Measurements from ENCODE around the gene MACROD1.

The MACROD1 gene

GRCh38 chr11:63961608-63962412 is 204.1 kb downstream of the MACROD1 start:
- H3K4me3 ChIP-seq (ENCODE audit: low read length in 2 of 2): no peak overlapping the region
- H3K27ac ChIP-seq (ENCODE audit: low read depth in 2 of 2, low read length in 2 of 2): no peak overlapping the region
- H3K9ac ChIP-seq (ENCODE audit: low read depth in 1 of 2, low read length in 2 of 2): no peak overlapping the region
- H3K36me3 ChIP-seq (ENCODE audit: control insufficient read depth in 2 of 2, insufficient read depth in 2 of 2, low read length in 2 of 2): no peaks in the 10 kb centered on the region
- no peaks in the 10 kb centered on the region for H3K27me3 ChIP-seq (ENCODE audit: control insufficient read depth in 2 of 2, insufficient read depth in 2 of 2, low read length in 2 of 2)
- no peaks in the 10 kb centered on the region for H3K9me3 ChIP-seq (ENCODE audit: control insufficient read depth in 2 of 2, low read length in 2 of 2)
- H3K4me1 ChIP-seq (ENCODE audit: control insufficient read depth in 2 of 2, insufficient read depth in 2 of 2, low read length in 2 of 2): no peaks in the 10 kb centered on the region

DNA sequence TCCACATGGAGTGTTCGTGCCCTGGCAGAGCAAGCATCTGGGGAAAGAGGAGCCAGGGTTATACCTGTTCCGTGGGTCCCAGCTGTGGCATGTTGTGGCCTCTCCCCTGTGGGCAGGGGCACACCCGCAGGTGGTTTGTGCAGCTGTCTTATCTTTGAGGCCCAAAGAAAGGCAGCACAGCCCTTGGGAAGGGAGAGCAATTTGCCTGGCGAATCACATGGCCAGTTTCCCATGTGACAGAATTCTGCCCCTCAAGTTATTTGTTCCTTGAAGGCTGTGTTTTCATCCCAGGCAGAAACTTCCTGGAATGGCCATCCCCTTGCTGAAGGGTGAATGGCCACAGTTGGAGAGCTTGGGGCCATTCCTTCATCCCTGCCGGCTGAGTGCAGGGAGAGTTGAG is 207.9 kb downstream of the MACROD1 start:
- Histone ChIP-seq H3K27ac (ENCODE audit: low read depth in 2 of 2, low read length in 2 of 2) (no peak overlapping the region), H3K4me1 (ENCODE audit: control insufficient read depth in 2 of 2, insufficient read depth in 2 of 2, low read length in 2 of 2) (no peaks in the 10 kb centered on the region), H3K9ac (ENCODE audit: low read depth in 1 of 2, low read length in 2 of 2) (no peak overlapping the region), H3K27me3 (ENCODE audit: control insufficient read depth in 2 of 2, insufficient read depth in 2 of 2, low read length in 2 of 2) (no peaks in the 10 kb centered on the region), H3K9me3 (ENCODE audit: control insufficient read depth in 2 of 2, low read length in 2 of 2) (no peaks in the 10 kb centered on the region), H3K4me3 (ENCODE audit: low read length in 2 of 2) (no peak overlapping the region), H3K36me3 (ENCODE audit: control insufficient read depth in 2 of 2, insufficient read depth in 2 of 2, low read length in 2 of 2) (peaks cover 12 to 23% of the 10 kb centered on the region in 2 donors)

DNA sequence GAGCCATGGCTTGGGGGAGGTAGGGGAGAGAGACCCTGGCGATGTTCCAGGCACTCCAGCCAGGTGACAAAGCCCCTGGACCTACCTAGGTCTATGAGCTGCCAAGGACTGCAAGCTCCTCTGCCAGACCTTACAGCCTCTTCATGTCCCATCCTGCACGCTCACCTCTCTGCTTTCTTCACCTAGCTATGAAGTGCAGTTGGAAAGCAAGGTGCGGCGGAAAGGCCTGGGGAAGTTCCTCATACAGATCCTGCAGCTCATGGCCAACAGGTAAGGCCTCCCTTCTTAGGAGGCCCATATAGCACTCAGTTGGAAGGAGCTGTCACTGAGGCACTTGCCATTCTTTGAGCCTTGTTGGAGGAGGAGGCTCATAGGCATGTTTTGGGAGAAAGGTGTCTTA is 213.3 kb downstream of the MACROD1 start:
- H3K9ac ChIP-seq (ENCODE audit: low read depth in 1 of 2, low read length in 2 of 2): no peak overlapping the region
- H3K4me3 ChIP-seq (ENCODE audit: low read length in 2 of 2): no peak overlapping the region
- no peaks in the 10 kb centered on the region for H3K27me3 ChIP-seq (ENCODE audit: control insufficient read depth in 2 of 2, insufficient read depth in 2 of 2, low read length in 2 of 2)
- no peak overlapping the region for H3K27ac ChIP-seq (ENCODE audit: low read depth in 2 of 2, low read length in 2 of 2)
- H3K36me3 ChIP-seq (ENCODE audit: control insufficient read depth in 2 of 2, insufficient read depth in 2 of 2, low read length in 2 of 2): peaks cover 12 to 40% of the 10 kb centered on the region in 2 donors
- H3K4me1 ChIP-seq (ENCODE audit: control insufficient read depth in 2 of 2, insufficient read depth in 2 of 2, low read length in 2 of 2): peaks cover 0 to 4% of the 10 kb centered on the region in 2 donors
- no peaks in the 10 kb centered on the region for H3K9me3 ChIP-seq (ENCODE audit: control insufficient read depth in 2 of 2, low read length in 2 of 2)

GRCh38 chr11:63951779-63952536 is 214.0 kb downstream of the MACROD1 start:
- no peaks in the 10 kb centered on the region for H3K27me3 ChIP-seq (ENCODE audit: control insufficient read depth in 2 of 2, insufficient read depth in 2 of 2, low read length in 2 of 2)
- peaks cover 12 to 40% of the 10 kb centered on the region in 2 donors for H3K36me3 ChIP-seq (ENCODE audit: control insufficient read depth in 2 of 2, insufficient read depth in 2 of 2, low read length in 2 of 2)
- H3K4me1 ChIP-seq (ENCODE audit: control insufficient read depth in 2 of 2, insufficient read depth in 2 of 2, low read length in 2 of 2): peaks cover 0 to 4% of the 10 kb centered on the region in 2 donors
- H3K9me3 ChIP-seq (ENCODE audit: control insufficient read depth in 2 of 2, low read length in 2 of 2): no peaks in the 10 kb centered on the region
- peak overlapping the region in 1 of 2 donors; percentile 5 for H3K27ac ChIP-seq (ENCODE audit: low read depth in 2 of 2, low read length in 2 of 2)
- H3K4me3 ChIP-seq (ENCODE audit: low read length in 2 of 2): no peak overlapping the region
- H3K9ac ChIP-seq (ENCODE audit: low read depth in 1 of 2, low read length in 2 of 2): no peak overlapping the region

Data from mucosa of rectum (tissue), 2 donors.